Measurements from ENCODE around the gene DOCK9. TPM values are rescaled to one million over a fixed set of nuclear protein-coding genes. Genes with fewer than 3 reads are reported as not detected.

Gene DOCK9
- total and polyA plus RNA-seq, 2 donors from 2014 or later, result 14.0 to 125 TPM

GRCh38 chr13:98957731-98958442 lies 20.0 kb downstream of the DOCK9 start:
- peaks cover 0 to 7% (median 5%) of the 10 kb centered on the region in 3 donors for H3K4me1 ChIP-seq (ENCODE audit: control insufficient read depth in 2 of 3, insufficient read depth in 2 of 3, low read depth in 1 of 3, low read length in 3 of 3)
- H3K9me3 ChIP-seq (ENCODE audit: control insufficient read depth in 2 of 3, insufficient read depth in 1 of 3, low read length in 3 of 3), result no peaks in the 10 kb centered on the region
- no peak for DNase-seq
- no peaks in the 10 kb centered on the region for H3K36me3 ChIP-seq (ENCODE audit: control insufficient read depth in 2 of 3, insufficient read depth in 3 of 3, low read length in 3 of 3)
- H3K27me3 ChIP-seq (ENCODE audit: control insufficient read depth, insufficient read depth, low read length), result no peaks in the 10 kb centered on the region
- no peak for TF ChIP-seq CTCF (IDR thresholded peaks at IDR 0.05; ENCODE audit: borderline replicate concordance, extremely low read depth, insufficient read depth)
- no peak overlapping the region for H3K9ac ChIP-seq (ENCODE audit: low read length in 3 of 3)
- intact Hi-C loops (cut with DNase I), result no loop called here
- no peak for FAIRE-seq
- H3K4me3 ChIP-seq (ENCODE audit: low read length in 3 of 3), result no peak overlapping the region
- no peak overlapping the region for H3K27ac ChIP-seq (ENCODE audit: low read depth in 2 of 2, low read length in 2 of 2)

DNA sequence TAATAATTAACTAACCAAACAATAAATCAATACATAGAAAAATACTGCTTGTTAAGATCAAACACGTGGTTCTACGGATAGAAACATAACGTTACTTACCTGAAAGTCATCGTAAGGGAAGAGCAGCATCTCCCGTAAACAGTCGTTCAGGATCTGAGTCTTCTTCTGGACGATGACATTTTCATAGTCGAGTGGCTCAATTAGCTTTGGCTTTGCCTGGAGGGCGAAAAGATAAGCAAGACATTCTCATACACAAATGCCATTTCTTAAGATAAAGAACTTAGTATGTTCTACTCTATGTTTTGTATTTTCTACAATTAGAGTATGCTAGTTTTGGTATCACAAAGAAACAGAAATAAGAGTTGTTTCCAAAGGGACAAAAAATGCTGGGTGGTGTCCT lies 22.5 kb downstream of the DOCK9 start:
- intact Hi-C loops (cut with DNase I), result no loop called here

GRCh38 chr13:98954313-98954712 lies 23.6 kb downstream of the DOCK9 start:
- no peak for TF ChIP-seq CTCF (IDR thresholded peaks at IDR 0.05; ENCODE audit: borderline replicate concordance, extremely low read depth, insufficient read depth)
- Histone ChIP-seq H3K9ac (ENCODE audit: low read length in 3 of 3) (no peak overlapping the region), H3K36me3 (ENCODE audit: control insufficient read depth in 2 of 3, insufficient read depth in 3 of 3, low read length in 3 of 3) (no peaks in the 10 kb centered on the region), H3K4me1 (ENCODE audit: control insufficient read depth in 2 of 3, insufficient read depth in 2 of 3, low read depth in 1 of 3, low read length in 3 of 3) (peaks cover 0 to under 1% (median 0%) of the 10 kb centered on the region in 3 donors), H3K4me3 (ENCODE audit: low read length in 3 of 3) (no peak overlapping the region), H3K27ac (ENCODE audit: low read depth in 2 of 2, low read length in 2 of 2) (no peak overlapping the region), H3K9me3 (ENCODE audit: control insufficient read depth in 2 of 3, insufficient read depth in 1 of 3, low read length in 3 of 3) (no peaks in the 10 kb centered on the region), H3K27me3 (ENCODE audit: control insufficient read depth, insufficient read depth, low read length) (no peaks in the 10 kb centered on the region)
- DNase-seq (no peak), FAIRE-seq (no peak)
- intact Hi-C loops (cut with DNase I), result no loop called here

More for the DNA sequence above, 22.5 kb downstream of the DOCK9 start:
- Histone ChIP-seq H3K27me3 (ENCODE audit: control insufficient read depth, insufficient read depth, low read length) (no peaks in the 10 kb centered on the region), H3K4me3 (ENCODE audit: low read length in 3 of 3) (no peak overlapping the region), H3K9ac (ENCODE audit: low read length in 3 of 3) (no peak overlapping the region), H3K9me3 (ENCODE audit: control insufficient read depth in 2 of 3, insufficient read depth in 1 of 3, low read length in 3 of 3) (no peaks in the 10 kb centered on the region), H3K36me3 (ENCODE audit: control insufficient read depth in 2 of 3, insufficient read depth in 3 of 3, low read length in 3 of 3) (no peaks in the 10 kb centered on the region), H3K4me1 (ENCODE audit: control insufficient read depth in 2 of 3, insufficient read depth in 2 of 3, low read depth in 1 of 3, low read length in 3 of 3) (peaks cover 0 to 7% (median 0%) of the 10 kb centered on the region in 3 donors), H3K27ac (ENCODE audit: low read depth in 2 of 2, low read length in 2 of 2) (no peak overlapping the region)
- no peak for FAIRE-seq
- DNase-seq, result no peak
- TF ChIP-seq CTCF (IDR thresholded peaks at IDR 0.05; ENCODE audit: borderline replicate concordance, extremely low read depth, insufficient read depth), result no peak

All from kidney (tissue), 14 donors.